ENCODE results near the gene ANKRD39. TPM values are rescaled to one million over a fixed set of nuclear protein-coding genes. Genes with fewer than 3 reads are reported as not detected.

Gene ANKRD39
- total RNA-seq, 1 donor from 2014 or later = 15.9 TPM

- ATAC-seq = no peak
- DNase-seq (ENCODE audit: low spot score) = no peak
- intact Hi-C loops (cut with DNase I) = no loop called here
These were observed 52.8 kb downstream of the ANKRD39 start for GRCh38 chr2:96804986-96805385.

GRCh38 chr2:96802721-96803120 lies 55.1 kb downstream of the ANKRD39 start:
- DNase-seq (ENCODE audit: low spot score) = no peak
- intact Hi-C loops (cut with DNase I) = no loop called here
- no peak for ATAC-seq

- no peak for DNase-seq (ENCODE audit: low spot score)
- ATAC-seq = no peak
- intact Hi-C loops (cut with DNase I) = no loop called here
These were observed 55.8 kb downstream of the ANKRD39 start for GRCh38 chr2:96801786-96802595.

- intact Hi-C loops (cut with DNase I) = no loop called here
- DNase-seq (ENCODE audit: low spot score) = peak; percentile 83
- ATAC-seq = peak; percentile 83
These were observed 56.6 kb downstream of the ANKRD39 start for GRCh38 chr2:96801005-96801785.

- intact Hi-C loops (cut with DNase I) = no loop called here
- ATAC-seq (no peak), DNase-seq (ENCODE audit: low spot score) (no peak)
These were observed 57.5 kb downstream of the ANKRD39 start for GRCh38 chr2:96800061-96801004.

GRCh38 chr2:96799623-96799935 lies 58.2 kb downstream of the ANKRD39 start:
- ATAC-seq (no peak), DNase-seq (ENCODE audit: low spot score) (no peak)
- intact Hi-C loops (cut with DNase I) = no loop called here

- no peak for DNase-seq (ENCODE audit: low spot score)
- ATAC-seq = no peak
- intact Hi-C loops (cut with DNase I) = no loop called here
These were observed 58.8 kb downstream of the ANKRD39 start for GRCh38 chr2:96798733-96799622.

Small RNA genes lying within 50 kb of the gene (microRNA-seq; reads per million reads assigned to microRNA genes)
- gene MIR3127 = not detected

Other genes with a start within 250 kb of the ANKRD39 start
- 59.9 TPM for gene KANSL3, start 219.7 kb downstream of the ANKRD39 start, total RNA-seq
- gene FER1L5, start 215.3 kb downstream of the ANKRD39 start, total RNA-seq = 0.71 TPM
- 19.3 TPM for gene LMAN2L, start 118.0 kb downstream of the ANKRD39 start, total RNA-seq
- gene CNNM4, start 97.1 kb downstream of the ANKRD39 start, total RNA-seq = 13.9 TPM
- gene CNNM3, start 41.7 kb downstream of the ANKRD39 start, total RNA-seq = 26.4 TPM
- 8.3 TPM for gene ANKRD23, start 14.0 kb downstream of the ANKRD39 start, total RNA-seq
- gene SEMA4C, start 12.1 kb upstream of the ANKRD39 start, total RNA-seq = 136 TPM
- gene FAM178B, start 128.6 kb upstream of the ANKRD39 start, total RNA-seq = 23.1 TPM
- 32.8 TPM for gene FAHD2B, start 236.9 kb upstream of the ANKRD39 start, total RNA-seq